GM12864 (cell line): ENCODE results near the gene CDRT4.

Experiments used
- DNase-seq: peaks from one replicate; pipeline ENCODE4 v3.0.0-alpha.2; 2011; ENCODE audit warnings: low read depth
- H3K4me3 ChIP-seq: 2 replicates; pipeline ENCODE4 v1.5.1; 2011; ENCODE audit warnings: mild to moderate bottlenecking, low read depth, low read length, control low read depth
- TF ChIP-seq, protein P1 (sequence below): IDR thresholded peaks from 2 replicates; pipeline ENCODE4 v1.5.1; 2011; ENCODE audit warnings: low read depth, mild to moderate bottlenecking, moderate library complexity, low read length, control low read depth, inconsistent platforms; ENCODE audit errors: missing control alignments

The CDRT4 gene

DNA sequence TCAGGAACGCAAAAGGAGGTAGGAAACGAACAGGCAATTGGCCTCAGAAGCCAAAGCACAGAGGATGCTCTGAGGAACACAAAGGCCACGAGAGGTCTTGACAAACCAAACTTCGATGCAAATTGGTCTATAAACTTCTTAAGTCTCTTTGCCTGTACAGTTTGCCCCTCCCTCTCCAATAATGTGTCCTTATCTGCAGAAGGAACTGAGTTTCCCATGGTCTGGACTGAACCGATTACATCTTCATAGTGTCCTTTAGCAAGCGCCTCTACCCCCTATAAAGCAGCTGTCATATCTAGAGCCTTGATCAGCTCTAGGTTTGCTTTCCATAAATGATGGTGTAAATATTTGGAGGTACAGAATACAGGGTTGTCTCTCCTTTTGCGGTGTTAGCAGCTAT is 3.1 kb upstream of the CDRT4 start:
- no peak for DNase-seq
- H3K4me3 ChIP-seq: no peak overlapping the region
- TF ChIP-seq, protein P1, sequence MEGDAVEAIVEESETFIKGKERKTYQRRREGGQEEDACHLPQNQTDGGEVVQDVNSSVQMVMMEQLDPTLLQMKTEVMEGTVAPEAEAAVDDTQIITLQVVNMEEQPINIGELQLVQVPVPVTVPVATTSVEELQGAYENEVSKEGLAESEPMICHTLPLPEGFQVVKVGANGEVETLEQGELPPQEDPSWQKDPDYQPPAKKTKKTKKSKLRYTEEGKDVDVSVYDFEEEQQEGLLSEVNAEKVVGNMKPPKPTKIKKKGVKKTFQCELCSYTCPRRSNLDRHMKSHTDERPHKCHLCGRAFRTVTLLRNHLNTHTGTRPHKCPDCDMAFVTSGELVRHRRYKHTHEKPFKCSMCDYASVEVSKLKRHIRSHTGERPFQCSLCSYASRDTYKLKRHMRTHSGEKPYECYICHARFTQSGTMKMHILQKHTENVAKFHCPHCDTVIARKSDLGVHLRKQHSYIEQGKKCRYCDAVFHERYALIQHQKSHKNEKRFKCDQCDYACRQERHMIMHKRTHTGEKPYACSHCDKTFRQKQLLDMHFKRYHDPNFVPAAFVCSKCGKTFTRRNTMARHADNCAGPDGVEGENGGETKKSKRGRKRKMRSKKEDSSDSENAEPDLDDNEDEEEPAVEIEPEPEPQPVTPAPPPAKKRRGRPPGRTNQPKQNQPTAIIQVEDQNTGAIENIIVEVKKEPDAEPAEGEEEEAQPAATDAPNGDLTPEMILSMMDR: no peak

DNA sequence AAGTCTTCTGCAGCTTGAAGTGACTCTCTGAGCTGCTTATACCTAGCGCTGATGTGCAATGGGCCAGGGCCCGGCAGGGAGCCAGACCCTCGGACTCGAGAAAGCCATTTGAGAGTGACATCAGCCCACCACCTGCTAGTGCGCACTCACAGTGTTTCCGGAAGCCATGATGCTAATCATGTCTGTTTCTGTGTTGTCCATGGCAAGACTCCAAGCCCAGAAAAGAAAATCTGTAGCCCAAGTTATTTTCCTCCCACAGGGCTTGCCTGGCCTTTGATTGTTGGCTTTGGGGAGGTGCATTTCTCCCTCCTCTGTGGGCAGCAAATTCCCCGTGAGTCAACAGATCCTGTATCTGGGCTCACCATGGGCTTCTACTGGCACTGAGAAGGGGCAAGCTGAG is 1.8 kb upstream of the CDRT4 start:
- DNase-seq: no peak
- TF ChIP-seq, protein P1: no peak
- H3K4me3 ChIP-seq: no peak overlapping the region

DNA sequence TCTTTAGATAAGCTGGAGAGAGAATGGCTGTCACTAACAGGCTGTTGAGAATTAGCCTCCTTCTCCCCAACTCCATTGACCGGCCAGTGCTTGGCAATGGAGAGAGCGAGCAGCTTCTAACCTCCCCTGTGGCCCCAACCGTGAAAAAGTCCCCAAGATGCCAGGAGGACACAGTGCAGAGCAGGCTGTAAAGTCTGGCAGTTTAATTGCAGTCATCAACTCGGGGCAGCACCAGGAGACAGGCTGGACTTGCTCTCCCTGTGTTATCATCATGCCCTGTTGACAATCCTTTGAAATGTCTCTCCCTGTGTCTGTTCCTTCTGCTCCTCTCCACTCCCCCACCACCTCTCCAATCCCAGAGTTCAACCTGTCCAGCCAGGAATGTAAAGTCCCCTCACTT is 705 bp upstream of the CDRT4 start:
- TF ChIP-seq, protein P1: no peak
- no peak overlapping the region for H3K4me3 ChIP-seq
- DNase-seq: no peak

DNA sequence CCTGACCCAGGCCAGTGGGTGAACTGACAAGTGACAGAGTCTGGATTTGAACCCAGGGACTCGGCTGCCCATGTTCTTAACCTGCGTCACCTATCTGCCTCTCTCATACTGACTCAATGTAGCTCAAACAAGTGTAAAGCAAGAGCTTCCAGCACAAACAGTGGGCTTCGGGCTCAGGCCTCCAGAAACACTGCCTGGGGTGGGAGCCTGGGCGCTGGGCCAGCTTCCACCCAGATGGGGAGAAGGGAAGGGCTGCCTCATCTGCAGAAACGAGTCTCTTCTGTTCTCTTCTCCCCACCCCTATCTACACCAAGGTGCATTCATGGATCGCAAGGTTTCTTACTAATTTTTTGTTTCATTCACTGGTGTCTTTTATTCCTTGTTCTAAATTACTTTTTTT is 1.3 kb downstream of the CDRT4 start:
- no peak overlapping the region for H3K4me3 ChIP-seq
- no peak for DNase-seq
- TF ChIP-seq, protein P1: no peak

DNA sequence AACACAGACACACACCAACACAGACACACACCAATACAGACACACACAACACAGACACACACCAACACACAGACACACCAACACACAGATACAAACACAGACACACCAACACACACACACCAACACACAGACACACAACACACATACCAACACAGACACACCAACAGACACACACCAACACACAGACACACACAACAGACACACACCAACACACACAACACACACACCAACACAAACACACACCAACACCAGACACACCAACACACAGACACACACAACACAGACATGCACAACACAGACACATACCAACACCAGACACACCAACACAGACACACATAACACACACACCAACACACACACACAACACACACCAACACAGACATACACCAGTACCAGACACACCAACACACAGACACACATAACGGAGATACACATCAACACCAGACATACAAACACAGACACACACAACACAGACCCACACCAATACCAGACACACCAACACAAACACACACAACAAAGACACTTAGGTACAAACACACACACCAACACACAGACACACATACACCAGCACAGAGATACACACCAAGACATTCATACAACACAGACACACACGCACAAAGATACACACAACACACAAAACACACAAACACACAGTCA is 2.2 kb downstream of the CDRT4 start:
- no peak for DNase-seq
- TF ChIP-seq, protein P1: no peak
- no peak overlapping the region for H3K4me3 ChIP-seq

DNA sequence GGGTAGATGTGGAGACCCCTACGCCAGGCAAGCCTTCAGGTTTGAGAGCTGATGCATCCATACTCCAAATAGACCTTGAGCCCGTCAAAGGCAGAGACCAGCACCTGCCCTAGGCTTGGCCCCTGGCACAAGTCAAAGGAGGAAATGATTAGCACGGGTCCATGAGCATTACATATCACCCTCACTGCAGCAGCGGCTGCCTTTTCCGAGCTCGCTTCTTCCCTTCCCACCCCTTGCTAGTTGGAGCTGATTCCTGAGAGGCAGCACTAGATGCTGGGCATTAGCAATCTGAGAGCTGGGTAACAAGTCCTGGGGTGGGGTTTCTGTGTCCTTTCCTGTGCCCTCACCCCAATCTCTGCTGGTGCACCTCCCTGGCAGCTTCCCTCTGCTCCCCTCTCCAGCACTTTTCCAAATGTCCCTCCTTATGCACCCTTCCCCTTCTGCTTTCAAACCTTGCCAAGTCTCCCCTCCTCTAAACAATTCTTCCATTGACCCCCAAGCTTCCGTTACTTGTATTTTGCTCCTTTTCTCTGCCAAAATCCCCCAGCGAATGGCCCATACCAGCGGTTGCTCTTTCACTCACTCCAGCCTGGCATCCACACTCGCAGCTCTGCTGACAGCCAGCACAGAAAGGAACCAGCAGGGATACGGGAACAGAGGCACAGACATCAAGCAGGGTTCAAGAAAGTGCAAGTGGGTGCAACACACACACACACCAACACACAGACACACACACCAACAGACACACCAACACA is 3.0 kb downstream of the CDRT4 start:
- TF ChIP-seq, protein P1: no peak
- no peak overlapping the region for H3K4me3 ChIP-seq
- DNase-seq: no peak
